NCI-H2081 treated with DMSO at 0.1 percent for 48 hours (cell line): Measurements from ENCODE around the gene KAT6B.

Experiments
- DNase-seq: peaks from one replicate; lab custom pipeline; 2025; lab: John Stamatoyannopoulos, UW

KAT6B gene

GRCh38 chr10:74823791-74824183, 2.6 kb upstream of the KAT6B start:
- DNase-seq: no peak

- no peak for DNase-seq
These were observed 2.1 kb upstream of the KAT6B start for GRCh38 chr10:74824184-74824899.

DNA sequence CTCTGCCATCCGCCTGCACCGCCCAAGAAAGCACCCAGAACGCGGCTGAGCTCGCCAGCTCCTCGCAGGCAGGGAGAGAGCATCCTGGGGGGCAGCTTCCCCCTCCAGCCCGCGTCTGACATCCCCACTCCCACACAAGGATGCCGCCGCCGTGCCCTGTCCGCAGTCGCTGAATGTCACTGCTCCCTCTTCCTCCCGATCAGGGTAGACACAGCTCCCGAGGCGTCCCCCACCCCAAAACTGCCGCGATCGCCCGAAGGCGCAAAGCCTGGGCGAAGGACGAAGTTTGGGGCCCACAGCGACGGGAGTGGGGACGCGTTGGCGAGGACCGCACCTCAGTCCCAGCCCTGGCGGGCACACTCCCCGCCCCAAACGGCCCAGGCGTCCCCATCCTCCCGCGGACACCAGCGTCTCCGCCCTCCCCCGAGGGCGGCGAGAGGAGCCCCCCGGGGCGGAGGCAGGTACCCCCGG, 1.5 kb upstream of the KAT6B start:
- no peak for DNase-seq

GRCh38 chr10:74825371-74826141, 844 bp upstream of the KAT6B start:
- no peak for DNase-seq

- DNase-seq: no peak
These were observed 643 bp downstream of the KAT6B start for GRCh38 chr10:74827045-74827441.

GRCh38 chr10:74827694-74828093, 1.3 kb downstream of the KAT6B start:
- DNase-seq: no peak

- DNase-seq: no peak
These were observed 2.5 kb downstream of the KAT6B start for GRCh38 chr10:74828946-74829345.

GRCh38 chr10:74831518-74832120, 5.2 kb downstream of the KAT6B start:
- DNase-seq: no peak

GRCh38 chr10:74835963-74836362, 9.6 kb downstream of the KAT6B start:
- no peak for DNase-seq

- DNase-seq: no peak
These were observed 10.5 kb downstream of the KAT6B start for GRCh38 chr10:74836877-74837276.

GRCh38 chr10:74837743-74838142, 11.3 kb downstream of the KAT6B start:
- DNase-seq: no peak

- DNase-seq: no peak
These were observed 13.3 kb downstream of the KAT6B start for GRCh38 chr10:74839708-74840107.

- DNase-seq: no peak
These were observed 15.0 kb downstream of the KAT6B start for GRCh38 chr10:74841265-74841973.

DNA sequence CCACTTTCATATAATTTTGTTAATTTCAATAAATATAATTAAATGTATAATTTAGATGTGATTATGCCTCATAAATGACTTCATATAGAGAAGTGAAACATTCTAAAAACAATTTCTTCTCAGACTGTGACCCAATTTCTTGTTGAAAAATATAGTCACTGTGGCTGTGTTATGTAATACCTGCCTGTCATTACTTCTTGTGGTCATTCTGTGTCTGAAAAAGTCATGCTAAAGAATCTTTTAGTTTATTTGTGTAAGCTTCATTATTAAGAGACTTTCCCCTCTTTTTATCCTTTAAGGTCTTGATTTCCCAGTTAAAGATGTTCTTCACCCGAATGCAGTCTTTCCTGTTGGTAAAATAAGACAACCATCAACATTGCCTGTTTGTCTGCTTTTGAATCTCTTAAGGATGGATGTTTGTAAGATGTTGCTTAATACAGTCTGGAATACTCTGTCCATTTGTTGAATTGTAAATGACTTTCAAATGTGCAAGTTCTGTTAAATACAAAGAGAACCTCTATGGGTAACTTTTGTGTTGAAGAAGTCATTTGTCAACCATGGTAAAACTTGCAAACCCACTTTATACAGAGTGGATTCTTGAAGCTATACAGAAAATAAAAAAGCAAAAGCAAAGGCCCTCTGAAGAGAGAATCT, 16.0 kb downstream of the KAT6B start:
- DNase-seq: no peak

DNA sequence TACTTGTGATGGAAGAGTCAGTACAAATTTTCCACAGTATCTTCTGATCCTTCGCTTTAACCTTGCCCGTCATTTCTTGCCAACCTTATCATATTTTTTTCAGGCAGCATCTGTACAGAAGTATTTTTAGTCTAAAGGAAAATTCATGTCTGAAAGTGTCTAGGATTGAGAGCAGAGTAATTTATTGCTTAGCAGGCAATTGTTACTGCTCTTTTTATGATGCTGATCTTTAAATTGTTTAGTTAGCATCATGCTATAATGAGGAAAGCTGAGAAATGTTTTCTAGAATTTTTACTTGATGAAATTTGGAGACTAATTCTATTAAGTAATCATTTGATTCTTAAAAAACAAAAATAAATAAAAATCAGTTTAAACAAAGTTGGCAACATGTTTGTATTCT, 20.6 kb downstream of the KAT6B start:
- DNase-seq: no peak

DNA sequence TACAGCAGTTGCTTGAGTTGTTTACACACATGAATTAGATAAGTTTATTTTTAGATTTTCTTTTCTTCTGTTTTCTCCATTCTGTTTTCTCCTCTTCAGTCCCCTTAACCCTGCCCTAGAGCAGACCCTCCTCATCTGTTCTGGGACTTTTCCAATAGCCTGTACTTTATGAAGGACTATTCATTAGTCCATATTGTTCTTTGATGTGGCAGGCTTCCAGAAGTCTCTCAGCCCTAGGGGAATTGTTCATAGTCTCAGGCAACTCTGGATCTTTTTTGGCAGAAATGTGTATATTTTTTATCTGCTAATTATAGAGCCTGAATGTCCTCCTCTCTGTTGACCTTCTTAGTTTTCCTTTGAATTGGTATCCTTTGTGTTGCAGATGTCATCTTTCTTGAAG, 25.4 kb downstream of the KAT6B start:
- DNase-seq: no peak

GRCh38 chr10:74852381-74852780, 26.0 kb downstream of the KAT6B start:
- DNase-seq: no peak

GRCh38 chr10:74854610-74855009, 28.2 kb downstream of the KAT6B start:
- DNase-seq: no peak

- DNase-seq: no peak
These were observed 28.6 kb downstream of the KAT6B start for GRCh38 chr10:74855027-74855426.

DNA sequence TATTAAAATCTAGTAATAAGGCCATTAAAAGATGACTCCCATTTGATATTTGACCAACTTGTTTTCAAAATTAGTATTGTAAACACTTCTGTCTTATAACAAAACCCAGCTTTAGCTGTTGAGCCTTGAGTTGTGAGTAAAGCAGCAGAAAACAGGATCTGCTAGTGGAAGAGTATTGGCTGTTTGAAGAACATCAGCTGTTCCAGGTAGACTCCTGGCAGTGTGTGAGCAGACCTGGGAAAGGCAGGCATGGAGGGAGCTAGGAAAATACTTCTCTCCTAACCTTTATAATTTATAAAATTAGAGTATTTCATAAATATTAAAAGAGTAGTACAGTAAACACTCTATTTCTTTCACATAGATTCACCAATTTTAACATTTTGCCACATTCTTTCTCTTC, 29.0 kb downstream of the KAT6B start:
- DNase-seq: no peak

GRCh38 chr10:74856940-74857339, 30.5 kb downstream of the KAT6B start:
- DNase-seq: no peak

DNA sequence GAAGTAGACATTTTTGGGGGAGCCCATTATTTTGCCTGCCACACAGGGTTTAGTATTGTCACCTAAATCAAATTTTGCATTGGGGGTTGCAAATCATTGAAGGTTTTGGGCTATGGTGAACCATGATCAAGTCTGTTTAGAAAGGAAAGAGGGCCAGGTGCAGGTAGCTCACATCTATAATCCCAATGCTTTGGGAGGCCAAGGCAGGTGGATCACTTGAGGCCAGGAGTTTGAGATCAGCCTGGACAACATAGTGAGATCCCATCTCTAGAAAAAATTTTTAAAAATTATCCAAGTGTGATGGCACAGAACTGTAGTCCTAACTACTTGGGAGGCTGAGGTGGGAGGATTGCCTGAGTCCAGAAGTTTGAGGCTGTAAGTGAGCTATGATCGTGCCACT, 31.2 kb downstream of the KAT6B start:
- DNase-seq: no peak
